Measurements from ENCODE around the gene HTT. TPM values are rescaled to one million over a fixed set of nuclear protein-coding genes. Genes with fewer than 3 reads are reported as not detected.

Gene HTT
- total and polyA plus RNA-seq, 9 of the 15 experiments (the other 6 are each of a cell fraction or from before 2014, with no cell fraction given) = 0.66 to 31.6 (median 14.7) TPM

- TF ChIP-seq, protein P1, sequence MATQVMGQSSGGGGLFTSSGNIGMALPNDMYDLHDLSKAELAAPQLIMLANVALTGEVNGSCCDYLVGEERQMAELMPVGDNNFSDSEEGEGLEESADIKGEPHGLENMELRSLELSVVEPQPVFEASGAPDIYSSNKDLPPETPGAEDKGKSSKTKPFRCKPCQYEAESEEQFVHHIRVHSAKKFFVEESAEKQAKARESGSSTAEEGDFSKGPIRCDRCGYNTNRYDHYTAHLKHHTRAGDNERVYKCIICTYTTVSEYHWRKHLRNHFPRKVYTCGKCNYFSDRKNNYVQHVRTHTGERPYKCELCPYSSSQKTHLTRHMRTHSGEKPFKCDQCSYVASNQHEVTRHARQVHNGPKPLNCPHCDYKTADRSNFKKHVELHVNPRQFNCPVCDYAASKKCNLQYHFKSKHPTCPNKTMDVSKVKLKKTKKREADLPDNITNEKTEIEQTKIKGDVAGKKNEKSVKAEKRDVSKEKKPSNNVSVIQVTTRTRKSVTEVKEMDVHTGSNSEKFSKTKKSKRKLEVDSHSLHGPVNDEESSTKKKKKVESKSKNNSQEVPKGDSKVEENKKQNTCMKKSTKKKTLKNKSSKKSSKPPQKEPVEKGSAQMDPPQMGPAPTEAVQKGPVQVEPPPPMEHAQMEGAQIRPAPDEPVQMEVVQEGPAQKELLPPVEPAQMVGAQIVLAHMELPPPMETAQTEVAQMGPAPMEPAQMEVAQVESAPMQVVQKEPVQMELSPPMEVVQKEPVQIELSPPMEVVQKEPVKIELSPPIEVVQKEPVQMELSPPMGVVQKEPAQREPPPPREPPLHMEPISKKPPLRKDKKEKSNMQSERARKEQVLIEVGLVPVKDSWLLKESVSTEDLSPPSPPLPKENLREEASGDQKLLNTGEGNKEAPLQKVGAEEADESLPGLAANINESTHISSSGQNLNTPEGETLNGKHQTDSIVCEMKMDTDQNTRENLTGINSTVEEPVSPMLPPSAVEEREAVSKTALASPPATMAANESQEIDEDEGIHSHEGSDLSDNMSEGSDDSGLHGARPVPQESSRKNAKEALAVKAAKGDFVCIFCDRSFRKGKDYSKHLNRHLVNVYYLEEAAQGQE (IDR thresholded peaks at IDR 0.05; ENCODE audit: borderline replicate concordance) = peak; percentile 53; the same call in 1 of the 2 replicates
- TF ChIP-seq, protein P1 (CRISPR knock-in tag; IDR thresholded peaks at IDR 0.05; ENCODE audit: low read depth) = no peak
- no peak for TF ChIP-seq PRDM10 (IDR thresholded peaks at IDR 0.05; ENCODE audit: partially characterized antibody)
These were observed 119.2 kb downstream of the HTT start (continued) for GRCh38 chr4:3193531-3194203.
